22Rv1 (cell line): ENCODE results near the gene PRDM16.

Experiments used
- H3K27ac ChIP-seq: fragments of 450-650 bp; 2 replicates; pipeline ENCODE4 v1.5.1; 2017
- CTCF ChIP-seq: fragments of 450-650 bp; IDR thresholded peaks from 2 replicates; pipeline ENCODE4 v1.5.1; 2017; ENCODE audit warnings: mild to moderate bottlenecking
- ZFX ChIP-seq: fragments of 450-650 bp; IDR thresholded peaks from 2 replicates; pipeline ENCODE4 v1.6.1; 2017; ENCODE audit warnings: antibody characterized with exemption, borderline replicate concordance

The PRDM16 gene

GRCh38 chr1:3405974-3406867 lies 337.2 kb downstream of the PRDM16 start:
- TF ChIP-seq ZFX (no peak), CTCF (no peak)
- no peak overlapping the region for H3K27ac ChIP-seq

DNA sequence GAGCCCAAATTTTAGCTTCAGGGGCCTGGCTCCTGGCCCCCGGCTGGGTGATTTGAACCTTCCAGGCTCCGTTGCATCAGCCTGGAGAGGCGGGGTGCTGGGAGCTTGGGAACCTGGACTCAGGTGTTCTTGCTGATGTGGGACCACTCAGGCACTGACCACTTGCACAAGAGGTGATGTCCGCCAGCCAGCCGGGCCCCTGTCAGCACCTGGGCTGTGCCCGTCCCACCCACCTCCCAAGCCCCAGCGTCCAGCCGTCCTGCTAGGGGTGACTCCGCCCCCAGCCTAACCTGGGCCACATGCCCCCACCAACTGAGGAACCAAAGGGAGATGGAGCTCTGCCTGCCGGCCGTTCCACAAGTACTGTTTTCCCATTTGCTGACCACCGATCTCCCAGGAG lies 338.0 kb downstream of the PRDM16 start:
- TF ChIP-seq ZFX (no peak), CTCF (no peak)
- no peak overlapping the region for H3K27ac ChIP-seq

DNA sequence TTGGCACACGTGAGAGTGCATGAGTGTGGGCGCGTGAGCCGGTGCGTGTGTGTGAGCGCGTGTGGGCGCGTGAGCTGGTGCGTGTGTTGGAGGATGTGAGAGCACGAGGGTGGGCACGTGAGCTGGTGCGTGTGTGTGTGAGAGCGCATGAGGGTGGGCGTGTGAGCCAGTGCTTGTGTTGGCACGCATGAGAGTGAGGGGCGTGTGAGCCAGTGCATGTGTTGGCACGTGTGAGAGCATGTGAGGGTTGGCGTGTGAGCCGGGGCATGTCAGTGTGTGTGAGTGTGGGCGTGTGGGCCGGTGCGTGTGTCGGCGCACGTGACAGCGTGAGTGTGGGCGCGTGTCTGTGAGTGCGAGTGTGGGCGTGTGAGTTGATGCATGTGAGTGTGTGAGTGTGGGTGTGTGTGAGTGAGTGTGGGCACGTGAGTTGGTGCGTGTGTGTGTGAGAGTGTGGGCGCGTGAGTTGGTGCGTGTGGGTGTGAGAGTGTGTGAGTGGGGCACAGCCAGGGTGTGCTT lies 339.8 kb downstream of the PRDM16 start:
- no peak overlapping the region for H3K27ac ChIP-seq
- no peak for TF ChIP-seq ZFX
- no peak for TF ChIP-seq CTCF

DNA sequence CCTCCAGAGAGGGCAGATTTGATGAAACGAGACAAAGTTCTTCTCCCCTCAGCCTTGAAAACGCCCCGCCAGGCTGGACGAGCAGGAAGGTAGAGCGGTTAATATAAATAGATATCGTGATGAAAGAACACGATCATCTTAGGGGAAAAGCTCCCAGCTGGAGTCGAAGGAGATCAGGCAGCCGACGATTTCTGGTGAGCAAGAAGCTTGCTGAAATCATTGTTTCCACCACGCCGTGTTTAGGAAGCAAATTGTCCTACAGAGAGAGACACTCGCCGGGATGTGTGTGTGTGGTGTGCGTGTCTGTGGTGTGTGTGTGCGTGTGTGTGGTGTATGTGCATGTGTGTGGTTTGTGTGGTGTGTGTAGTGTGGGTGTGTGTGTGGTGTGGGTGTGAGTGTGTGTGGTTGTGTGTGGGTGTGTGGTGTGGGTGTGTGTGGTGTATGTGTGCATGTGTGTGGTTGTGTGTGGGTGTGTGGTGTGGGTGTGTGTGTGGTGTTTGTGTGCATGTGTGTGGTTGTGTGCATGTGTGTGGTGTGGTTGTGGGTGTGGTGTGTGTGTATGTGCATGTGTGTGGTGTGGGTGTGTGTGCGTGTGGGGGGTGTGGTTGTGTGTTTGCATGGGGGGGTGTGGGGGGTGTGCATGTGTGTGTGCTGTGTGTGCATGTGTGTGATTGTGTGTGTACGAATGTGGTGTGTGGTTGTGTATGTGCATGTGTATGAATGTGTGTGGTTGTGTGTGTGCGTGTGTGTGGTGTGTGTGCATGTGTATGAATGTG lies 340.6 kb downstream of the PRDM16 start:
- TF ChIP-seq ZFX (no peak), CTCF (no peak)
- no peak overlapping the region for H3K27ac ChIP-seq

- no peak overlapping the region for H3K27ac ChIP-seq
- TF ChIP-seq CTCF (peak; percentile 53), ZFX (no peak)
Measured at GRCh38 chr1:3410142-3410925, 341.3 kb downstream of the PRDM16 start.

- no peak overlapping the region for H3K27ac ChIP-seq
- no peak for TF ChIP-seq ZFX
Measured at GRCh38 chr1:3411806-3412205, 342.8 kb downstream of the PRDM16 start.

GRCh38 chr1:3412376-3412775 lies 343.4 kb downstream of the PRDM16 start:
- H3K27ac ChIP-seq: no peak overlapping the region
- TF ChIP-seq CTCF: no peak
- TF ChIP-seq ZFX: no peak
